Measurements from ENCODE around the gene JPH2.

The JPH2 gene

DNA sequence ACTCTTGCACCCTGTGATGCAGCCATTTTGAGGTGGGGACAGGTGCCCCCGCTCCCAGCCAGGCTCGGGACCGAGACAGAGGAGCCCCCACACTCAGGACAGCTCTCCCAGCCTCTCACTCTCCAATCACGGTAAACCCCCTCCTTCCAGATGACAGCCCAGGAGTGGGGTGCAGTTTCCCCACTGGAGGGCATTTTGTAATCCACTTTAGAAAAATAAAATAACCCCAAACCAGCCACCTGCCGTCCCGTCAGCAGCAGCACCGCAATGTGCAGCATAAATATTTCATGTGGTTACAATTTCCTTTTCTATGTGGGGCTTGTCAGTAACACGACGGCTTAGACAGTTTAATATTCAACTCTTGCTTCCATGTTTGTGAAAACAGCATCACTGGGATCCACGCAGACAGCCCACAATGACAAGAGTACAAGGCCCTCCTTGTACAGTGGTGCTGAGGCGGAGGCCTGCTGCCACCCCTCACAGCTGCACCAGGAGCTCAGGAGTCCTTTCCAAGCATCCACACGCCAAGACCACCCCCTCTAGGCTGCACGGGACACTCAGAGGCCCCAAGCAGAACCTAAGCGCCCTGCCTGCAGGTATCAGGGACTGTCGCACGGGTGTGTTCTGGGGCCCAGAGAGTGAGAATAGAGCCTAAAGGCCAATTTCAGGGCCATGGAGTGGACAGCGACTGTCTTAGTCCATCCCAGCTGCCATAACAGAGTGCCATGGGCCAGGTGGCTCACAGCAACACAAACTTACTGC is 116.7 kb downstream of the JPH2 start:
- TF ChIP-seq, protein P1, sequence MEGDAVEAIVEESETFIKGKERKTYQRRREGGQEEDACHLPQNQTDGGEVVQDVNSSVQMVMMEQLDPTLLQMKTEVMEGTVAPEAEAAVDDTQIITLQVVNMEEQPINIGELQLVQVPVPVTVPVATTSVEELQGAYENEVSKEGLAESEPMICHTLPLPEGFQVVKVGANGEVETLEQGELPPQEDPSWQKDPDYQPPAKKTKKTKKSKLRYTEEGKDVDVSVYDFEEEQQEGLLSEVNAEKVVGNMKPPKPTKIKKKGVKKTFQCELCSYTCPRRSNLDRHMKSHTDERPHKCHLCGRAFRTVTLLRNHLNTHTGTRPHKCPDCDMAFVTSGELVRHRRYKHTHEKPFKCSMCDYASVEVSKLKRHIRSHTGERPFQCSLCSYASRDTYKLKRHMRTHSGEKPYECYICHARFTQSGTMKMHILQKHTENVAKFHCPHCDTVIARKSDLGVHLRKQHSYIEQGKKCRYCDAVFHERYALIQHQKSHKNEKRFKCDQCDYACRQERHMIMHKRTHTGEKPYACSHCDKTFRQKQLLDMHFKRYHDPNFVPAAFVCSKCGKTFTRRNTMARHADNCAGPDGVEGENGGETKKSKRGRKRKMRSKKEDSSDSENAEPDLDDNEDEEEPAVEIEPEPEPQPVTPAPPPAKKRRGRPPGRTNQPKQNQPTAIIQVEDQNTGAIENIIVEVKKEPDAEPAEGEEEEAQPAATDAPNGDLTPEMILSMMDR (IDR thresholded peaks at IDR 0.05; ENCODE audit: low read depth, low read length, missing control alignments), result no peak
- H3K36me3 ChIP-seq (replicated peaks), result no peaks in the 10 kb centered on the region
- in situ Hi-C loops (cut with HindIII; ENCODE audit: low pct_ligation_motif_present, low sequenced_read_pairs), result no loop called here
- no peaks in the 10 kb centered on the region for H3K27me3 ChIP-seq (replicated peaks)
- H3K27ac ChIP-seq, result no peak overlapping the region
- H3K4me3 ChIP-seq (ENCODE audit: low read depth, low read length), result no peak overlapping the region
- no peak for DNase-seq

DNA sequence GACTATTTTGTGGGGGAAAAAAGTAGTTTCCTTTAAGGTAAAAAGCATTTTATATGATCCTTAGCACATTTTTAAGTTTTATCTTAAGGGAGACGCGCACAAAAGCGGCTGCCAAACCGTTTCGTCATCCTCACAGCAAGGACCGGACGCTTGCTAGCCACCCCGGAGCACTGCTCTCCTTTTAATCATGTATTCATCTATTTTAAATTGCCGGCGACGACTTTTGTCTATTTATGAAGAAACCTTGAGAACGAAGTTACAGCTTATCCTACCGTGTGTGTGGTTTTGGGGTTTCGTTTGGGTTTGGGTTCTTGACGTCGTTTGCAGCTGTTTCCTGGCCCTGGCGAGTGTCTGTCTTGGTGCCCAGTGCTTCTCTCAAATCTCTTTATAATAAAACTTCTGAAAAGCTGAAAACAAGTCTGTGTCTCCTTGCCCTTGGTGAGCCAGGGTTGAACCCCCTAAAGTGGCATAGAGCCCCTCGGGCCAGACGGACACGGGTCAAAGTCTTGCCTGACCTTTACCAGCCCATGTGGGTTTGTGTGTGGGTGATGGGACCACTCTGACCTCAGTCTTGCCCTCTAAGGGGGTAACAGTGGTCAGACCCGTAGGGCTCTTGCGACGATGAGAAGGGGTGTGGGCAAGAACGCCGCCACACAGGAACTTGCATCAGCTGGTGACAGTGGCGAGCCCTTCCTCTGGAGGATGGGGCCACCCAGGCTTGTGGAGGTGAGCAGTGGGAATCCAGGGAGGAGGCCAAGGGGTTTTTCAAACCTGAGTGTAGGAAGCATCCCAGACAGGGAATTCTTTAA is 117.6 kb downstream of the JPH2 start:
- in situ Hi-C loops (cut with HindIII; ENCODE audit: low pct_ligation_motif_present, low sequenced_read_pairs), result no loop called here
- H3K27ac ChIP-seq, result no peak overlapping the region
- no peaks in the 10 kb centered on the region for H3K27me3 ChIP-seq (replicated peaks)
- H3K4me3 ChIP-seq (ENCODE audit: low read depth, low read length), result no peak overlapping the region
- H3K36me3 ChIP-seq (replicated peaks), result no peaks in the 10 kb centered on the region
- DNase-seq, result no peak
- TF ChIP-seq, protein P1 (IDR thresholded peaks at IDR 0.05; ENCODE audit: low read depth, low read length, missing control alignments), result no peak

DNA sequence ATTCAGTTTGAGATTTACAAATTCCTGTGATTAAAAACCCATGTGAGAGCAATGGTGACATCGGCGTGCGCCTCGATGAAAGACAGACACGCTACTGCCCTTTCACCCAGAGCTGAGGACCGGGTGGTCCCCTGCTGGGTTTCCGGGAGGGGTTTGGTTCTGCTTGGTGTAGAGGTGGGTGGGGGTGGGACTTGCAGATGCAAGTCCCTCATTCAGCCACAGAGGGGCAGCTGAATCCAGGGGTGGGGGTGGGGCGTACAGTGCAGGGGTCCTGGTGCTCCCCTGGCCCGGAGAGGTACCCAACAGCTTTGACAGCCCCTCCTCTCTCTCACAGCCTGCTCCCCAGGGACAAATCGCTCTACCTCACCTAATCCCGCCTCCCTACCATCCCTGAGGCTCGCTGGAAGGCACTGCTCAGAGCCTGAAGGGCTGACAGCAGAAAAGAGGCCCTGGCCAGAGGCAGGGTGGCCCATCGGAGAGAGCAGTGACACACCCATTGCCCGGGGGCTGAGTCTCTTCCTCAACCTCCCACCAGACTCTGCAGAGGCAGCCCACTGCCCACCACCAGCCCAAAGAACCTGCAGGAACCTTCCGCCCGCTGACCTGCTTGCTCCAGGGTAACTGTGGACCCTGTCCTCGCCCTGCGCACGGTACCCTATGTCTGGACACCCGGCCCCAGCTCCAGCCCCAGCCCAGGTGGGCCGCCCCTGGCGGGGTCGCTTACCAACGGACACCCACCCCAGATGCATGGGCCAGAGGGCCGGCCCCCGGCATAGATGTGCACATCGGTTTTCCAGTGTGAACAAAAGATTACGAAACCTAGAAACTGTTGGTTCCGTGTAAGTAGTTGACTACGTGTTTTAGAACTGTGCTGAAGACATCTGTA is 118.4 kb downstream of the JPH2 start:
- TF ChIP-seq, protein P1 (IDR thresholded peaks at IDR 0.05; ENCODE audit: low read depth, low read length, missing control alignments), result peak; percentile 9
- Histone ChIP-seq H3K27ac (no peak overlapping the region), H3K36me3 (replicated peaks) (no peaks in the 10 kb centered on the region), H3K27me3 (replicated peaks) (no peaks in the 10 kb centered on the region), H3K4me3 (ENCODE audit: low read depth, low read length) (no peak overlapping the region)
- in situ Hi-C loops (cut with HindIII; ENCODE audit: low pct_ligation_motif_present, low sequenced_read_pairs), result no loop called here
- DNase-seq, result no peak

DNA sequence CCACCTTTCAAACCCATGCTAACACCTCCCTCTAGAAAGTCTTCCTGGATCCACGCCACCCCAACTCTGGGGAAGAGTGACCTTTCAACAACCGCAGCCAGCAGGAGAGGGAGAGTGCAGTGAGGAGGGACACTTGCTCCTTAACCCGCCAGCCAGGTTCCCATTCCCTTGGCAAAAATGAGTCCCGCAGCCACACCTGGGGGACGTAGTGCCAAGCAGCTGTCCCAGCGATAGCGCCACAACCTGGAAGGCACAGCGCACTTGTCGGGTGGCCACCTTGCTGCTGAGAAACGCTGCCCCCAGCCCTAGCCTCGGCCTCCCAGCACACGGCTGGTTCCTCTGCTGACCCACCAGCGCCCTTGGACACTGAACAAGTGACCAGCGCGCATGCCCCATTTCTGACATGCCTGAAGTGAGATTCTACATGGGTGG is 119.3 kb downstream of the JPH2 start:
- DNase-seq, result no peak
- TF ChIP-seq, protein P1 (IDR thresholded peaks at IDR 0.05; ENCODE audit: low read depth, low read length, missing control alignments), result no peak
- Histone ChIP-seq H3K27ac (no peak overlapping the region), H3K4me3 (ENCODE audit: low read depth, low read length) (no peak overlapping the region), H3K36me3 (replicated peaks) (no peaks in the 10 kb centered on the region), H3K27me3 (replicated peaks) (no peaks in the 10 kb centered on the region)
- in situ Hi-C loops (cut with HindIII; ENCODE audit: low pct_ligation_motif_present, low sequenced_read_pairs), result no loop called here

DNA sequence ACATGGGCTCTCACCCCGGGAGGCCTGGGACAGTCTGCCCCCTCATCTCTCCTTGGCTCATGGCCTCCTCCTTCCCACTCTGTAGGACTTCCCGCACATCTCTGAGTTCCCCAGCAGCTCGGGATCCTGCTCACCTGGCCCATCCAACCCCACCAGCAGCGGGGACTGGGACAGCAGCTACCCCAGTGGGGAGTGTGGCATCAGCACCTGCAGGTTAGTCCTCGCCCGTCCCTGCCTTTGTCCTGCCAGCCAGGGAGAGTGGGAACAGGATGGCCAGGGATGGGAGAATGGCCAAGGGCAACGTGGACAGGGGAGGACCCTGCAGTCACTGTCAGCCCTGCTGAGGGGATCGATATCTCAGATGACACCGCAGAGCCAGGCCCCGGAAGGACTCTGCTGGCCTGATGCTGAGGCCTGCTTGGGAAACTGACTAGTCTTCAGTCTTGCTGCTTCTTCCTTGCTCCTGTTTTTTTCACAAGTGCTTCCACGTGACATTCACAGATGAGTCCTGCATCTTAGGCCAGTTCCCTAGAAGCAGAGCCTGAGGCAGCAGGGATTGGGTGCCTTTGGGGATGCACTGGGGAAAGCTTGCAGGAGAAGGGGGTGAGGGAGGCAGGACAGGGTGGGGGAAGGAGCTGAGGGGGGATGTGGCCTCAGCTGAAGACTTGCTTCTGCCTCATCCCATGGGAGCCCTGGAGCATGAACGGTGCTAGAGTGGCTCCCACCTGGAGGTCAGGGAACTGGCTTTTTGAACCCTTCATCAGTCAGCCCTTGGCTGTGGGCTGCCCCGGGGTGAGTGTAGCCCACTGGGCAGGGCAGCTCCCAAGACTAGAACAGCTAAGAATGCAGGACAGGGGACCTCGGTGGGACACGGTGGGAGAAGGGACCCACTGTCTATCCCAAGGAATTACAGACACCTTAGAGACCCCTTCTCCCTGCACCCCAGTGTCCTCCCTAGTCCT is 120.1 kb downstream of the JPH2 start:
- TF ChIP-seq, protein P1 (IDR thresholded peaks at IDR 0.05; ENCODE audit: low read depth, low read length, missing control alignments), result no peak
- DNase-seq, result no peak
- Histone ChIP-seq H3K36me3 (replicated peaks) (no peaks in the 10 kb centered on the region), H3K4me3 (ENCODE audit: low read depth, low read length) (no peak overlapping the region), H3K27me3 (replicated peaks) (no peaks in the 10 kb centered on the region), H3K27ac (no peak overlapping the region)
- in situ Hi-C loops (cut with HindIII; ENCODE audit: low pct_ligation_motif_present, low sequenced_read_pairs), result no loop called here
